Measurements from ENCODE around the gene MYMX. TPM values are rescaled to one million over a fixed set of nuclear protein-coding genes. Genes with fewer than 3 reads are reported as not detected.

The MYMX gene
- polyA plus RNA-seq, 3 donors = not detected

- Mint-ChIP-seq H3K27ac (peak overlapping the region; percentile 83 to 97 (median 91)), H3K4me3 (peak overlapping the region; percentile 79 to 87), H3K9me3 (no peaks in the 10 kb centered on the region), H3K27me3 (ENCODE audit: low read depth in 3 of 3) (peaks cover 0 to 6% (median 2%) of the 10 kb centered on the region in 3 donors), H3K36me3 (peaks cover 66 to 76% of the 10 kb centered on the region in 2 donors), H3K4me1 (peaks cover 67% of the 10 kb centered on the region)
- Histone ChIP-seq H4K20me1 (ENCODE audit: insufficient read depth, low read length) (peaks cover 97% of the 10 kb centered on the region), H3K9me3 (replicated peaks in 1 of 2; ENCODE audit: control insufficient read depth in 1 of 2, insufficient read depth in 1 of 2, low read length in 2 of 2) (no peaks in the 10 kb centered on the region), H3K9ac (ENCODE audit: insufficient read depth, low read length, poor library complexity, severe bottlenecking) (no peak overlapping the region), H3K4me2 (replicated peaks; ENCODE audit: extremely low read depth, low read length, poor library complexity, severe bottlenecking) (peak overlapping the region; percentile 99), H3K4me3 (replicated peaks in 1 of 3; ENCODE audit: low read depth in 2 of 3, low read length in 3 of 3) (peak overlapping the region in 1 of 3 experiments; percentile 85), H3K4me1 (ENCODE audit: control insufficient read depth in 1 of 2, insufficient read depth in 2 of 2, low read length in 2 of 2) (peaks cover 41 to 64% of the 10 kb centered on the region in 2 donors), H3K36me3 (replicated peaks in 1 of 2; ENCODE audit: control insufficient read depth in 1 of 2, insufficient read depth in 2 of 2, low read length in 2 of 2) (peaks cover 63 to 76% of the 10 kb centered on the region in 2 donors), H3K79me2 (ENCODE audit: insufficient read depth, low read length) (peaks cover 37% of the 10 kb centered on the region), H3K27ac (ENCODE audit: low read depth in 1 of 2, low read length in 2 of 2) (peak overlapping the region; percentile 66 to 69), H2AFZ (ENCODE audit: insufficient read depth, low read depth, low read length, poor library complexity, severe bottlenecking) (no peak overlapping the region), H3K27me3 (ENCODE audit: control insufficient read depth in 2 of 2, insufficient read depth in 2 of 2, low read length in 2 of 2) (no peaks in the 10 kb centered on the region)
- WGBS (ENCODE audit: insufficient coverage) = 88% methylated on average over 9 of the region's 9 CpGs
- intact Hi-C loops (cut with micrococcal nuclease) = loop anchor here (5.0 kb wide), 3 partner anchors 36 to 161 kb away; partner anchors contain the start of gene SLC29A1 (in 2 of the 2)
- no peak for TF ChIP-seq CTCF (IDR thresholded peaks at IDR 0.05)
- no peak for DNase-seq
These were observed 41.7 kb downstream of the MYMX start for GRCh38 chr6:44258325-44258863.

GRCh38 chr6:44258921-44259320 lies 42.2 kb downstream of the MYMX start:
- peaks cover 0 to 7% (median 2%) of the 10 kb centered on the region in 3 donors for H3K27me3 Mint-ChIP-seq (ENCODE audit: low read depth in 3 of 3)
- Histone ChIP-seq H3K9me3 (replicated peaks in 1 of 2; ENCODE audit: control insufficient read depth in 1 of 2, insufficient read depth in 1 of 2, low read length in 2 of 2) (no peaks in the 10 kb centered on the region), H3K9ac (ENCODE audit: insufficient read depth, low read length, poor library complexity, severe bottlenecking) (no peak overlapping the region), H4K20me1 (ENCODE audit: insufficient read depth, low read length) (peaks cover 97% of the 10 kb centered on the region), H3K4me2 (replicated peaks; ENCODE audit: extremely low read depth, low read length, poor library complexity, severe bottlenecking) (no peak overlapping the region), H3K79me2 (ENCODE audit: insufficient read depth, low read length) (peaks cover 42% of the 10 kb centered on the region), H3K36me3 (replicated peaks in 1 of 2; ENCODE audit: control insufficient read depth in 1 of 2, insufficient read depth in 2 of 2, low read length in 2 of 2) (peaks cover 59 to 71% of the 10 kb centered on the region in 2 donors), H3K27me3 (ENCODE audit: control insufficient read depth in 2 of 2, insufficient read depth in 2 of 2, low read length in 2 of 2) (no peaks in the 10 kb centered on the region), H3K4me3 (replicated peaks in 1 of 3; ENCODE audit: low read depth in 2 of 3, low read length in 3 of 3) (no peak overlapping the region), H3K4me1 (ENCODE audit: control insufficient read depth in 1 of 2, insufficient read depth in 2 of 2, low read length in 2 of 2) (peaks cover 46 to 69% of the 10 kb centered on the region in 2 donors), H3K27ac (ENCODE audit: low read depth in 1 of 2, low read length in 2 of 2) (peak overlapping the region; percentile 6 to 66), H2AFZ (ENCODE audit: insufficient read depth, low read depth, low read length, poor library complexity, severe bottlenecking) (no peak overlapping the region)
- intact Hi-C loops (cut with micrococcal nuclease) = loop anchor here (5.0 kb wide), 3 partner anchors 37 to 162 kb away; partner anchors contain the start of gene SLC29A1 (in 2 of the 2)
- H3K27ac Mint-ChIP-seq = peak overlapping the region; percentile 58 to 97 (median 91)
- peaks cover 61 to 74% of the 10 kb centered on the region in 2 donors for H3K36me3 Mint-ChIP-seq
- DNase-seq = no peak
- no peaks in the 10 kb centered on the region for H3K9me3 Mint-ChIP-seq
- H3K4me1 Mint-ChIP-seq = peaks cover 70% of the 10 kb centered on the region
- H3K4me3 Mint-ChIP-seq = no peak overlapping the region
- no peak for TF ChIP-seq CTCF (IDR thresholded peaks at IDR 0.05)
- WGBS (ENCODE audit: insufficient coverage) = 93% methylated on average over 3 of the region's 3 CpGs
